H1 (cell line): ENCODE data around the gene EVX2. TPM values are rescaled to one million over a fixed set of nuclear protein-coding genes. Genes with fewer than 3 reads are reported as not detected.

ENCODE experiments used
- BACH1 ChIP-seq: IDR thresholded peaks from 2 replicates; pipeline ENCODE4 v1.6.1; 2012; ENCODE audit warnings: low read length, improper control_type of control experiment
- CEBPB ChIP-seq: IDR thresholded peaks from 2 replicates; pipeline ENCODE4 v1.6.1; 2012; ENCODE audit warnings: low read depth, low read length
- CREB1 ChIP-seq: IDR thresholded peaks from 2 replicates; pipeline ENCODE4 v1.6.1; 2012; ENCODE audit warnings: inconsistent platforms
- KDM5A ChIP-seq: fragments of 200-600 bp; IDR thresholded peaks from 2 replicates; pipeline ENCODE4 v1.7.1; 2012; ENCODE audit warnings: mild to moderate bottlenecking, low read length, inconsistent platforms, mixed read lengths
- polyA plus RNA-seq, 7 experiments: library from polyadenylated mRNA; depleted of rRNA in 3 of 7; stranded (reverse) in 5 of 7; unstranded in 2 of 7; fragments of >200 nt in 5 of 7; fragments of 200-250 nt in 2 of 7; gene quantifications; 1 replicate in 5 of 7; 2 replicates in 1 of 7; 4 replicates in 1 of 7; pipeline versions ENCODE4 v1.2.1 to v1.2.3, GENCODE V29; 2011 to 2013; ENCODE audit warnings: missing spikeins in 2 of 7, mixed read lengths in 2 of 7
- total RNA-seq: library from RNA; stranded (reverse); fragmentation: NEBNext Ultra II Directional; extraction: Animal tissue kit (Norgen Biotek cat#: 25700); gene quantifications from 2 replicates; pipeline ENCODE4 v1.2.1, GENCODE V29; 2021

The EVX2 gene
- total and polyA plus RNA-seq, 2 of the 8 experiments (the other 6 are each of a cell fraction or from before 2014, with no cell fraction given), result not detected

GRCh38 chr2:176094349-176094748 is 10.6 kb upstream of the EVX2 start (continued):
- TF ChIP-seq KDM5A (no peak), BACH1 (no peak), CREB1 (no peak), CEBPB (no peak)
